ELF-1 (cell line): ENCODE data around the gene ZDHHC3.
A peak's percentile ranks its signal among the peaks of the same experiment; 100 is the strongest.

Experiments
- DNase-seq: peaks from one replicate; pipeline ENCODE4 v3.0.0-alpha.2; 2016; ENCODE audit warnings: low read depth, low spot score

The ZDHHC3 gene

DNA sequence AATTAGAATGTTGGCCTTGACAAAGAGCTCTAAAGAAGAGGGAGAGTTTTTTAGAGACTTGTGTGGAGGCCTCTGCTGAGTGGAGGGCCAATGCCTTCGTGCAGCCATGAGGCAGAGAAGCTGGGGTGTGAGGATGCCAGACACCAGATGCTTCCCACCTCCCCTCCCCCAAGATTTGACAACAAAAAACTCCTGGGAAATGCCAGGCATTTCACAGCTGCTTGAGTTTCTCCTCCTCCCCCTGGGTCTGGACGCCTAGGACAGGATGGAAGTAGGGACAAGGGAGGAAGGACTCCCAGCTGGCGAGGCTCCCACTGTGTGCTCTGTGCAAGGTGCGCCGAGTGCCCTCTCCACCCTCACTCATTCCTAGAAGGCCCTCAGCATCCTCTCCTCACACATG lies 81.5 kb downstream of the ZDHHC3 start:
- peak; percentile 64 for DNase-seq

GRCh38 chr3:44893097-44893496 lies 82.9 kb downstream of the ZDHHC3 start:
- no peak for DNase-seq

GRCh38 chr3:44892689-44893088 lies 83.3 kb downstream of the ZDHHC3 start:
- DNase-seq, result no peak

DNA sequence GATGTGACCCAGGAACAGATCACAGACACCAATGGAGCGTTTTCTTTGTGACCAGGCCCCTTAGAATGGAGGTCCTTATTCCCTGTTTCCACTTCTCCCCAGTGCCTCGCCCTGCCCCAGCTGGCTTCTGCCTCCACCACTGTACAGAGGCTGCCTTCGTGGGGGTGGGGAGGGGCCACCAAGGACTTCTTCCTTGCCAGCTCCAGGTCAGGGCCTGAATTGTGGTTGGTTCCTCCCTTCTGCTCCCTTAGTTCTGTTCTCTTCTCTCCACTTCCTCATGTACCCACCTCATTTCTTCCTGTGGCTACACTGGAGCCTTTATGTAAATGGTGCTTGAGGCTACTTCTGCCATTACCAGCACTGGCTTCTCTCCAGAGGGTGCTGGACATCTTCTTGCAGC lies 85.1 kb downstream of the ZDHHC3 start:
- no peak for DNase-seq

- DNase-seq, result peak; percentile 47
Observed at GRCh38 chr3:44890258-44890657, 85.7 kb downstream of the ZDHHC3 start.

DNA sequence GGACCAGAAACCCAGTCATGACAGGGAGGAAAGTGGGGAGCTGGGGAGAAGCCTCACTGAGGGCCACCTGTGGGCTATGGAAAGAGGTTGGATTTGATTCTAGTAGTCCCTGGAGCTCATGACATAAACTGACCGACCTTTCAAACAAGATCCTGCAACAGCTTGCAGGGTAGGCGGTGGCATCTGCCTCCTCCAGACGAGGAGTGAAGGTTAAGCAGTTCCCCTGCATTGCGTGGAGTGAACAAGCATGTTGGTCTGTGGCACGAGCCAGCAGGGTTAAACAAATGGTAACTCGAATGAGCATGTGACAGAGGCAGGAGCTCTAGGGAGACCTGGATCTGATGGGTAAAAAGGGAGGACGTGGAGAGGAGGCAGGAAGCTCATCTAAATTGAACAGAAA lies 88.9 kb downstream of the ZDHHC3 start:
- no peak for DNase-seq

DNA sequence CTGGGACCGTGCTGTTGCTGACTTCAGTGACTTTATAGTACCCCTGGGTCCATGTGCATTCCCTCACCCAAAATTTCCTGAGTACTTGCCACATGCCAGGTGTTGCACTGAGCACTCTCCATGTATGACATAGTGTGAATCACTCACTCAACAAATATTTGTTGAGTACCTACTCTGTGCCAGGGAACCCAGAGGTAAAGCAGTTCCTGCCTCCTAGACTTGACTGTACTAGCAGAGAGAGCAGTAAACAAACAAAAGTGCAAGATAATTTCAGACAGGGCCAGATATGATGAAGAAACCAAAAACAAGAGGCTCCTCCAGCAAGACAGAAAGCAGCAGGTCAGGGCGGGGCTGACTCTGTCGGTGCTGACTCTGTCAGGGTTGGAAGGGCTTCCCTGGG lies 89.4 kb downstream of the ZDHHC3 start:
- no peak for DNase-seq

GRCh38 chr3:44885618-44886017 lies 90.4 kb downstream of the ZDHHC3 start:
- DNase-seq, result peak; percentile 53

GRCh38 chr3:44883999-44884431 lies 92.0 kb downstream of the ZDHHC3 start:
- DNase-seq, result no peak

GRCh38 chr3:44883213-44883955 lies 92.6 kb downstream of the ZDHHC3 start:
- no peak for DNase-seq

DNA sequence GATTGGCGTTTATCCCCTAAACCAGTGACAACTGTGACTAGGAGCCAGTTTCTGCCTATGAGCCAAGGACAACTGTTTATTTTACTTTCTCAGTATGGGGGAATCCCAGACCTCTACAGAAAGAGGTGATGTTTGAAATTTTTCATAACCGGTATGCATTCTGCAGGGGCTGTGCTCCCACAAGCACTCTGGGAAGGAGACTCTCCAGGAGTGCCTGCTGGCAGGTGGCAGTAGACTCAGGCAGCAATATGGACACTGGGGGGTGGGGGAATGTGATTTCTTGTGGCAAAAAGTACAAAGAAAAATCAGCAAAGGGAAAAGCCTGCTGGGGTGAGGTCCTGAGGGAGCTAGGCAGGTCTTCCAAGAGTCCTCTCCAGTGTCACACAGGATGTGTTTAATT lies 95.7 kb downstream of the ZDHHC3 start:
- no peak for DNase-seq

- no peak for DNase-seq
Observed at GRCh38 chr3:44877333-44877732, 98.6 kb downstream of the ZDHHC3 start.

- DNase-seq, result no peak
Observed at GRCh38 chr3:44875596-44875995, 100.4 kb downstream of the ZDHHC3 start.
